Pancreas (tissue), 10 donors: Measurements from ENCODE around the gene GRWD1. TPM values are rescaled to one million over a fixed set of nuclear protein-coding genes. Genes with fewer than 3 reads are reported as not detected.
A peak's percentile ranks its signal among the peaks of the same experiment; 100 is the strongest.

Source experiments
- ATAC-seq, 4 donors: fragments of 200-7000 bp; cut with Tn5 transposase; one replicate each; pipeline versions ENCODE4 v1.8.0 to v1.9.1; 2020; ENCODE audit warnings: mild to moderate bottlenecking in 4 of 4, moderate library complexity in 4 of 4
- DNase-seq, 6 donors: peaks; one replicate each; pipeline ENCODE4 v3.0.0-alpha.2; 2020
- FAIRE-seq: peaks from 2 replicates; lab custom pipeline; 2012; peaks lifted over from hg19 to GRCh38; lab: Jason Lieb, UNC
- H3K27ac ChIP-seq, 4 donors: fragments of 200-600 bp; sonication (generic); 1 replicate in 3 of 4; 2 replicates in 1 of 4; pipeline versions ENCODE4 v1.5.0 to v1.8.0; 2020
- H3K27me3 ChIP-seq, 4 donors: fragments of 200-600 bp; one replicate each; pipeline ENCODE4 v1.8.0; 2021
- H3K36me3 ChIP-seq, 3 donors: fragments of 200-600 bp; sonication (generic) in 1 of 3; one replicate each; pipeline versions ENCODE4 v1.5.0 to v1.8.0; 2020 to 2021
- H3K4me1 ChIP-seq, 3 donors: fragments of 200-600 bp; one replicate each; pipeline ENCODE4 v1.8.0; 2021
- H3K4me3 ChIP-seq, 4 donors: fragments of 200-600 bp; sonication (generic) in 2 of 4; one replicate each; pipeline versions ENCODE4 v1.5.0 to v1.8.0; 2020 to 2021
- H3K9me3 ChIP-seq, 4 donors: fragments of 200-600 bp; one replicate each; pipeline ENCODE4 v1.8.0; 2021
- CTCF ChIP-seq, 4 donors: fragments of 200-600 bp; sonication (generic) in 3 of 4; IDR thresholded peaks; one replicate each; pipeline versions ENCODE4 v1.5.0 to v1.8.0; 2021; ENCODE audit warnings: antibody characterized with exemption in 4 of 4
- WGBS, 2 donors: extraction: QIAGEN DNeasy Blood & Tissue Kit; methylation state at CpG; one replicate each; pipeline ENCODE4 v1.1.7; 2013; 5-methylcytosine and 5-hydroxymethylcytosine counted together
- intact Hi-C, 3 donors: fragments of 100-400 bp; cut with DNase I; formaldehyde crosslinking; loops; one replicate each; pipeline versions ENCODE4 v1.11.1 to v1.14.2; 2022
- polyA plus RNA-seq, 2 donors: library from polyadenylated mRNA; stranded (reverse); fragments of 200-250 nt; gene quantifications; one replicate each; pipeline ENCODE4 v1.2.3, GENCODE V29; 2013
- total RNA-seq, 6 donors: library from RNA; stranded (reverse); fragmentation: NEBNext Ultra II Directional in 4 of 6; extraction: Animal tissue kit (Norgen Biotek cat#: 25700) in 4 of 6; gene quantifications; one replicate each; pipeline versions ENCODE4 v1.2.1 to v1.2.4, GENCODE V29; 2021 to 2023
- donor health status: healthy with polysubstance abuse.
- donor health status: DM: no; HTN: no; CAD: no; lungs with moderate emphysema.
- donor health status: DM: no; HTN: no; CAD: no.
- donor health status: control.
- donor health status: control.
- donor health status: Bipolar disorder and iron deficiency.
- donor health status: DM: yes; HTN: yes; CAD: no.
- donor health status: DM: no; HTN: no; CAD: no.
- donor health status: DM: no; HTN: no; CAD: no.
- donor health status: DM: yes; HTN: yes; CAD: no.

The GRWD1 gene
- total and polyA plus RNA-seq, 8 donors = 8.6 to 23.1 (median 16.2) TPM

DNA sequence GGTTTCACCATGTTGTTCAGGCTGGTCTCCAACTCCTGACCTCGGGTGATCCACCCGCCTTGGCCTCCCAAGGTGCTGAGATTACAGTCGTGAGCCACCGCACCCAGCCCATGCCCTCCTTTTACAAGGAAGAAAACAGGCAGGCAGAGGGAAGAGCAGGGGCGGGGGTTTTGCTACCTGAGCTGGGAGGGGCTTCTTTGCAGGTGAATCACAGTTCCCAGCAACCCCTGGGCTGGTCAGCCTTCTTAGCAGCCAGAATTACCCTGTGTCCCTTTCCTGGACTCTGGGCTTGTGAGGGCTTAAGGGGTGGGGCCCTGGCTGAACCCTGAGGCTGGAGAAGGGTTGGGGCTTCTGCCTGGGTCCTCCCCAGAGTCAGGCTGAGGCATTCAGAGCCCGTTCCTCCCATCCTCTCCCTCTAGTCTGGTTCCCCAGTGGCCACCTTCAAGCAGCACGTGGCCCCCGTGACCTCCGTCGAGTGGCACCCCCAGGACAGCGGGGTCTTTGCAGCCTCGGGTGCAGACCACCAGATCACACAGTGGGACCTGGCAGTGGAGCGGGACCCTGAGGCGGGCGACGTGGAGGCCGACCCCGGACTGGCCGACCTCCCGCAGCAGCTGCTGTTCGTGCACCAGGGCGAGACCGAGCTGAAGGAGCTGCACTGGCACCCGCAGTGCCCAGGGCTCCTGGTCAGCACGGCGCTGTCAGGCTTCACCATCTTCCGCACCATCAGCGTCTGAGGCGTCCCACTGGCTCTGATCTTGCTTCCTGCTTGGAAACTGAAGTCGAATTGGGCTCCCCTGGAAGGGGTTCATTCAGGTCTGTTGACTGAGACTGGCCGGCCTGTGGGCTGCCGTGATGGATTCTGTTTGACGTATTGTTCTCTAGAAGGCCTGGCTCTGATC is 6.8 kb downstream of the GRWD1 start:
- Histone ChIP-seq H3K27ac (no peak overlapping the region), H3K36me3 (peaks cover 0 to 46% (median 24%) of the 10 kb centered on the region in 3 donors), H3K4me1 (no peaks in the 10 kb centered on the region), H3K27me3 (no peaks in the 10 kb centered on the region), H3K9me3 (no peaks in the 10 kb centered on the region), H3K4me3 (no peak overlapping the region)
- DNase-seq = peak in 1 of 6 donors; percentile 71
- no peak for FAIRE-seq
- no peak for ATAC-seq
- TF ChIP-seq CTCF (IDR thresholded peaks at IDR 0.05) = no peak
- 92 to 95% methylated on average over 33 of the region's 33 CpGs for WGBS, 2 donors
- intact Hi-C loops = no loop called here

GRCh38 chr19:48454150-48454730 is 8.5 kb downstream of the GRWD1 start:
- FAIRE-seq = no peak
- Histone ChIP-seq H3K4me3 (no peak overlapping the region), H3K27ac (no peak overlapping the region), H3K27me3 (no peaks in the 10 kb centered on the region), H3K9me3 (no peaks in the 10 kb centered on the region), H3K36me3 (peaks cover 0 to 45% (median 24%) of the 10 kb centered on the region in 3 donors), H3K4me1 (no peaks in the 10 kb centered on the region)
- no peak for TF ChIP-seq CTCF (IDR thresholded peaks at IDR 0.05)
- 91 to 94% methylated on average over 17 to 22 of the region's 22 CpGs for WGBS, 2 donors
- intact Hi-C loops = no loop called here
- peak in 2 of 6 donors; percentile 24 to 59 for DNase-seq
- ATAC-seq = no peak

DNA sequence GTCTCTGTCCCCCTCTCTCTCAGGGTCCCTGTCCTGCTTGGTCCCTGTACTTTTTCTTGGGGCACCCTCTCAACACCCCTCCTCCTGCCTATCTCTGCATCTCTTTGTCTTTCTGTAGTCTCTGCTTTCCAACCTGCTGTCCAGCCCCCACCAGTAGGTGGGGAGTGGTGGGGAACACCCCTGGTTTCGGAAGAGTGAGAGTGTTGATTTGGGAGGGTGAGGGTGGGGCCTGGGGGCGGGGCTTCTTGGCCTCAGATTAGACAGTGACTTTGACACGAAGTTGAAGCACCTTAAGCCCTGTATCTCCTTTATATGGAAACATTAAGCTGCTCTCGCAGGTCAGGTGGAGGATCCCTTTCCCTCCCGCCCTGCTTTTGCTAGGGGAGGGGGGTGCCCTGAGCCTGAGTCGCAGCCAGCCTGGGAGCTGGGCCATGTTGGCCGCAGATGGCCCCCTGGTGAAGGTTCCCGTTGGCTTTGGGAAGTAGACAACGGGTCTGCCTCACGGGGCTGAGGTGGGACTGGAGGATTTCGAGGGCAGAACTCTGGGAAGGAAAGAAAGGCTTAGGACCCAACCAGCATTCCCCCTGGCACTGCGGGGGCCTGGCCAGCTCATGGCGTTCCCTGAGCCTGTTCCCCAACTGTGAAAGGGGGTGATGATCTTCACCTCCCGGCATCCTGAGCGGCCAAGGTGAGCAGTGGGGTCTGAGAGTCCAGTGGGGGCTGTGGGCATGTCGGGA is 9.6 kb downstream of the GRWD1 start, which contains the start of gene KCNJ14:
Gene KCNJ14 (plus strand): TSS at position 404 of the 737 bp plus-strand sequence. CDS start 6,151 bp downstream, outside the sequence.
- no peak for ATAC-seq
- Histone ChIP-seq H3K27ac (no peak within 1 kb of the TSS), H3K27me3 (no peaks in the 10 kb centered on the region), H3K36me3 (peaks cover 0 to 35% (median 21%) of the 10 kb centered on the region in 3 donors), H3K9me3 (no peaks in the 10 kb centered on the region), H3K4me1 (no peaks in the 10 kb centered on the region), H3K4me3 (no peak within 1 kb of the TSS)
- no peak for TF ChIP-seq CTCF (IDR thresholded peaks at IDR 0.05)
- intact Hi-C loops = no loop called here
- FAIRE-seq = no peak
- WGBS, 2 donors = 80 to 84% methylated on average over 16 of the region's 16 CpGs
- peak in 1 of 6 donors; percentile 50 for DNase-seq

DNA sequence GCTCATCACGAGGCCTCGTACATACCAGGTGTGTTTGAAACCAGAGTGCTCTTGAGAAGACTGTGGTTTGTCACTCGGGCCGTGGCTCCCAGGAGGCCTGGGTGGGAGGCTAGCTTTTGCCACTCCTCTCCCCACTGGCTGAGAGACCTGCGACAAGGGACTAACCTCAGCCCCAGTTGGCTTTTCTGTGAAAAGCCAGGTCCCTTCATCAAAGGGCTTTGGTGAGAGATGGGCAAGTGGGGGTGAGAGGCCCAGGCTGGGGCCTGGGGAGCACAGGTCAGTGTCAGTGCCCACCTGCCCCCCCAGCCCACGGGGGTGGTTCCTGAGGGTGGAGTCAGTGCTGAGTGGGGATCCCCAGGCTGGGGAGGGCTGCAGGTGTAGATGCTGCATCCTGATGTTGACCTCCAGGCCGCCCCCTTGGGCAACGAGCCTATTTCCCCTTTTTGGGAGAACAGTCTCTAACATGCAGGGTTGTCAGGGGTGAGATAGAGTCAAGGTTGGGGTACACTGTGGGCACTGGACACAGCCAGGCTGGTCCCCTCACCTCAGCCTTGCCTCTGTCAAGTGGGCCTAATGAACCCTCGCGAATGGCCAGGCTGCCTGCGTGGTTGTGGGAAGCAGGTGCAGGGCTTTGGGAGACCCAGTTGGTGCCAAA is 10.3 kb downstream of the GRWD1 start:
- ATAC-seq = no peak
- peak in 2 of 6 donors; percentile 22 to 49 for DNase-seq
- H3K36me3 ChIP-seq = peaks cover 0 to 28% (median 14%) of the 10 kb centered on the region in 3 donors

More for the DNA sequence above, 10.3 kb downstream of the GRWD1 start:
- no peak for TF ChIP-seq CTCF (IDR thresholded peaks at IDR 0.05)
- intact Hi-C loops = no loop called here
- H3K4me3 ChIP-seq = no peak overlapping the region
- no peak overlapping the region for H3K27ac ChIP-seq
- FAIRE-seq = no peak
- H3K4me1 ChIP-seq = no peaks in the 10 kb centered on the region
- 90 to 96% methylated on average over 11 of the region's 11 CpGs for WGBS, 2 donors
- no peaks in the 10 kb centered on the region for H3K27me3 ChIP-seq
- H3K9me3 ChIP-seq = no peaks in the 10 kb centered on the region
